ENCODE results near the gene GORASP1.
A peak's percentile ranks its signal among the peaks of the same experiment; 100 is the strongest.

Gene GORASP1

GRCh38 chr3:39132096-39133092, 25.0 kb upstream of the GORASP1 start:
- Histone ChIP-seq H4K91ac (ENCODE audit: low read depth, low read length, poor library complexity) (no peak overlapping the region), H3K79me1 (ENCODE audit: low read depth, low read length) (no peaks in the 10 kb centered on the region), H4K8ac (ENCODE audit: low read depth, low read length) (no peak overlapping the region), H3K4me3 (ENCODE audit: low read length in 2 of 2) (no peak overlapping the region), H3K4ac (ENCODE audit: low read length) (no peak overlapping the region), H3K36me3 (replicated peaks in 1 of 2; ENCODE audit: control insufficient read depth in 2 of 2, insufficient read depth in 2 of 2, low read length in 2 of 2) (no peaks in the 10 kb centered on the region), H2AK5ac (ENCODE audit: low read depth, low read length) (no peak overlapping the region), H2BK120ac (ENCODE audit: low read depth, low read length) (no peak overlapping the region), H3K4me2 (ENCODE audit: insufficient read depth, low read length, poor library complexity, severe bottlenecking) (no peak overlapping the region), H3K23ac (ENCODE audit: low read depth, low read length, poor library complexity) (no peak overlapping the region), H3K14ac (ENCODE audit: low read length) (no peak overlapping the region), H2AFZ (ENCODE audit: low read length) (no peak overlapping the region), H2BK15ac (ENCODE audit: low read length) (no peak overlapping the region), H3K9me3 (replicated peaks in 1 of 2; ENCODE audit: control insufficient read depth in 2 of 2, insufficient read depth in 1 of 2, low read depth in 1 of 2, low read length in 2 of 2) (no peaks in the 10 kb centered on the region), H2BK5ac (ENCODE audit: low read length) (no peak overlapping the region), H3K4me1 (ENCODE audit: control insufficient read depth in 2 of 2, insufficient read depth in 1 of 2, low read depth in 1 of 2, low read length in 2 of 2) (peaks cover 0 to under 1% of the 10 kb centered on the region in 2 donors), H3K9ac (ENCODE audit: low read depth, low read length, poor library complexity) (no peak overlapping the region), H3K27ac (replicated peaks; ENCODE audit: low read length) (no peak overlapping the region), H2BK12ac (ENCODE audit: low read length) (no peak overlapping the region), H3K27me3 (ENCODE audit: control insufficient read depth in 3 of 3, insufficient read depth in 3 of 3, low read depth in 1 of 3, low read length in 3 of 3) (no peaks in the 10 kb centered on the region), H3K18ac (ENCODE audit: low read length) (no peak overlapping the region)
- no CpG with 5 or more reads among the region's 11 CpGs for WGBS, 2 donors (ENCODE audit: extremely low coverage in 2 of 2, insufficient read length in 2 of 2, insufficient replicate concordance in 1 of 2)
- no peak for DNase-seq (ENCODE audit: low spot score)

- H3K4me2 ChIP-seq (ENCODE audit: insufficient read depth, low read length, poor library complexity, severe bottlenecking) = no peak overlapping the region
- H3K4ac ChIP-seq (ENCODE audit: low read length) = no peak overlapping the region
- no peaks in the 10 kb centered on the region for H3K9me3 ChIP-seq (replicated peaks in 1 of 2; ENCODE audit: control insufficient read depth in 2 of 2, insufficient read depth in 1 of 2, low read depth in 1 of 2, low read length in 2 of 2)
- no peak overlapping the region for H2BK120ac ChIP-seq (ENCODE audit: low read depth, low read length)
- H2BK12ac ChIP-seq (ENCODE audit: low read length) = no peak overlapping the region
- no peak overlapping the region for H2AK5ac ChIP-seq (ENCODE audit: low read depth, low read length)
- no peak overlapping the region for H4K91ac ChIP-seq (ENCODE audit: low read depth, low read length, poor library complexity)
- H3K27ac ChIP-seq (replicated peaks; ENCODE audit: low read length) = no peak overlapping the region
- no peak overlapping the region for H4K8ac ChIP-seq (ENCODE audit: low read depth, low read length)
- no peak overlapping the region for H3K9ac ChIP-seq (ENCODE audit: low read depth, low read length, poor library complexity)
- H2AFZ ChIP-seq (ENCODE audit: low read length) = no peak overlapping the region
- H3K4me3 ChIP-seq (ENCODE audit: low read length in 2 of 2) = no peak overlapping the region
- no peak overlapping the region for H2BK15ac ChIP-seq (ENCODE audit: low read length)
- H3K36me3 ChIP-seq (replicated peaks in 1 of 2; ENCODE audit: control insufficient read depth in 2 of 2, insufficient read depth in 2 of 2, low read length in 2 of 2) = no peaks in the 10 kb centered on the region
- no CpG with 5 or more reads among the region's 3 CpGs for WGBS, 2 donors (ENCODE audit: extremely low coverage in 2 of 2, insufficient read length in 2 of 2, insufficient replicate concordance in 1 of 2)
- H3K14ac ChIP-seq (ENCODE audit: low read length) = no peak overlapping the region
- H3K4me1 ChIP-seq (ENCODE audit: control insufficient read depth in 2 of 2, insufficient read depth in 1 of 2, low read depth in 1 of 2, low read length in 2 of 2) = peaks cover 0 to 1% of the 10 kb centered on the region in 2 donors
- no peak overlapping the region for H2BK5ac ChIP-seq (ENCODE audit: low read length)
- H3K23ac ChIP-seq (ENCODE audit: low read depth, low read length, poor library complexity) = no peak overlapping the region
- no peak for DNase-seq (ENCODE audit: low spot score)
- H3K27me3 ChIP-seq (ENCODE audit: control insufficient read depth in 3 of 3, insufficient read depth in 3 of 3, low read depth in 1 of 3, low read length in 3 of 3) = no peaks in the 10 kb centered on the region
- no peaks in the 10 kb centered on the region for H3K79me1 ChIP-seq (ENCODE audit: low read depth, low read length)
- H3K18ac ChIP-seq (ENCODE audit: low read length) = no peak overlapping the region
Measured at GRCh38 chr3:39130693-39131265, 23.4 kb upstream of the GORASP1 start.

GRCh38 chr3:39130026-39130425, 22.6 kb upstream of the GORASP1 start:
- peaks cover 0 to 1% of the 10 kb centered on the region in 2 donors for H3K4me1 ChIP-seq (ENCODE audit: control insufficient read depth in 2 of 2, insufficient read depth in 1 of 2, low read depth in 1 of 2, low read length in 2 of 2)
- whole genome bisulfite sequencing, 2 donors (ENCODE audit: extremely low coverage in 2 of 2, insufficient read length in 2 of 2, insufficient replicate concordance in 1 of 2) = no CpG with 5 or more reads among the region's 6 CpGs
- no peaks in the 10 kb centered on the region for H3K27me3 ChIP-seq (ENCODE audit: control insufficient read depth in 3 of 3, insufficient read depth in 3 of 3, low read depth in 1 of 3, low read length in 3 of 3)
- no peak overlapping the region for H2BK12ac ChIP-seq (ENCODE audit: low read length)
- no peak overlapping the region for H2BK120ac ChIP-seq (ENCODE audit: low read depth, low read length)
- no peak overlapping the region for H2AFZ ChIP-seq (ENCODE audit: low read length)
- no peak overlapping the region for H4K8ac ChIP-seq (ENCODE audit: low read depth, low read length)
- DNase-seq (ENCODE audit: low spot score) = no peak
- H3K18ac ChIP-seq (ENCODE audit: low read length) = no peak overlapping the region
- H3K27ac ChIP-seq (replicated peaks; ENCODE audit: low read length) = no peak overlapping the region
- H3K4me3 ChIP-seq (ENCODE audit: low read length in 2 of 2) = no peak overlapping the region
- no peaks in the 10 kb centered on the region for H3K79me1 ChIP-seq (ENCODE audit: low read depth, low read length)
- no peak overlapping the region for H3K4ac ChIP-seq (ENCODE audit: low read length)
- no peak overlapping the region for H3K9ac ChIP-seq (ENCODE audit: low read depth, low read length, poor library complexity)
- no peak overlapping the region for H2BK5ac ChIP-seq (ENCODE audit: low read length)
- H4K91ac ChIP-seq (ENCODE audit: low read depth, low read length, poor library complexity) = no peak overlapping the region
- H3K36me3 ChIP-seq (replicated peaks in 1 of 2; ENCODE audit: control insufficient read depth in 2 of 2, insufficient read depth in 2 of 2, low read length in 2 of 2) = no peaks in the 10 kb centered on the region
- H2BK15ac ChIP-seq (ENCODE audit: low read length) = no peak overlapping the region
- no peak overlapping the region for H3K4me2 ChIP-seq (ENCODE audit: insufficient read depth, low read length, poor library complexity, severe bottlenecking)
- H2AK5ac ChIP-seq (ENCODE audit: low read depth, low read length) = no peak overlapping the region
- H3K23ac ChIP-seq (ENCODE audit: low read depth, low read length, poor library complexity) = no peak overlapping the region
- no peaks in the 10 kb centered on the region for H3K9me3 ChIP-seq (replicated peaks in 1 of 2; ENCODE audit: control insufficient read depth in 2 of 2, insufficient read depth in 1 of 2, low read depth in 1 of 2, low read length in 2 of 2)
- peak overlapping the region; percentile 26 for H3K14ac ChIP-seq (ENCODE audit: low read length)

- H3K4ac ChIP-seq (ENCODE audit: low read length) = no peak overlapping the region
- no peak overlapping the region for H3K27ac ChIP-seq (replicated peaks; ENCODE audit: low read length)
- no peak overlapping the region for H3K4me3 ChIP-seq (ENCODE audit: low read length in 2 of 2)
- H3K14ac ChIP-seq (ENCODE audit: low read length) = no peak overlapping the region
- no peak overlapping the region for H2AFZ ChIP-seq (ENCODE audit: low read length)
- no peak overlapping the region for H2AK5ac ChIP-seq (ENCODE audit: low read depth, low read length)
- H3K79me1 ChIP-seq (ENCODE audit: low read depth, low read length) = no peaks in the 10 kb centered on the region
- no peak overlapping the region for H2BK120ac ChIP-seq (ENCODE audit: low read depth, low read length)
- peaks cover 0 to 1% of the 10 kb centered on the region in 2 donors for H3K4me1 ChIP-seq (ENCODE audit: control insufficient read depth in 2 of 2, insufficient read depth in 1 of 2, low read depth in 1 of 2, low read length in 2 of 2)
- H3K9ac ChIP-seq (ENCODE audit: low read depth, low read length, poor library complexity) = no peak overlapping the region
- H2BK15ac ChIP-seq (ENCODE audit: low read length) = no peak overlapping the region
- no peak for DNase-seq (ENCODE audit: low spot score)
- no peak overlapping the region for H3K18ac ChIP-seq (ENCODE audit: low read length)
- H3K36me3 ChIP-seq (replicated peaks in 1 of 2; ENCODE audit: control insufficient read depth in 2 of 2, insufficient read depth in 2 of 2, low read length in 2 of 2) = no peaks in the 10 kb centered on the region
- no peak overlapping the region for H4K8ac ChIP-seq (ENCODE audit: low read depth, low read length)
- no peak overlapping the region for H3K23ac ChIP-seq (ENCODE audit: low read depth, low read length, poor library complexity)
- no peak overlapping the region for H2BK5ac ChIP-seq (ENCODE audit: low read length)
- no peak overlapping the region for H2BK12ac ChIP-seq (ENCODE audit: low read length)
- H3K4me2 ChIP-seq (ENCODE audit: insufficient read depth, low read length, poor library complexity, severe bottlenecking) = no peak overlapping the region
- no peaks in the 10 kb centered on the region for H3K27me3 ChIP-seq (ENCODE audit: control insufficient read depth in 3 of 3, insufficient read depth in 3 of 3, low read depth in 1 of 3, low read length in 3 of 3)
- H4K91ac ChIP-seq (ENCODE audit: low read depth, low read length, poor library complexity) = no peak overlapping the region
- WGBS, 2 donors (ENCODE audit: extremely low coverage in 2 of 2, insufficient read length in 2 of 2, insufficient replicate concordance in 1 of 2) = no CpG with 5 or more reads among the region's 7 CpGs
- no peaks in the 10 kb centered on the region for H3K9me3 ChIP-seq (replicated peaks in 1 of 2; ENCODE audit: control insufficient read depth in 2 of 2, insufficient read depth in 1 of 2, low read depth in 1 of 2, low read length in 2 of 2)
Measured at GRCh38 chr3:39128951-39129350, 21.5 kb upstream of the GORASP1 start.

All from neuronal stem cell (in vitro differentiated cells).